Neural cell (in vitro differentiated cells): ENCODE data around the gene GALNT10.

ENCODE experiments used
- CTCF ChIP-seq: fragments of 450-650 bp; IDR thresholded peaks from 2 replicates; pipeline ENCODE4 v1.5.1; 2014; ENCODE audit warnings: antibody characterized with exemption, mild to moderate bottlenecking, moderate library complexity; ENCODE audit not compliant: poor library complexity, severe bottlenecking
- EP300 ChIP-seq: fragments of 450-650 bp; conservative IDR thresholded peaks from 2 replicates; pipeline ENCODE4 v1.6.1; 2014; ENCODE audit warnings: antibody characterized with exemption, mild to moderate bottlenecking, moderate library complexity; ENCODE audit not compliant: poor library complexity, severe bottlenecking
- EZH2 ChIP-seq: fragments of 200-600, 300-800 bp; shearing (Covaris generic), sonication (generic); IDR thresholded peaks from 2 replicates; pipeline ENCODE4 v1.6.1; 2014; ENCODE audit warnings: antibody characterized with exemption, low read length, borderline replicate concordance, mild to moderate bottlenecking; ENCODE audit not compliant: insufficient read depth, poor library complexity, severe bottlenecking
- MXI1 ChIP-seq: fragments of 450-650 bp; conservative IDR thresholded peaks from 2 replicates; pipeline ENCODE4 v1.6.1; 2014; ENCODE audit warnings: antibody characterized with exemption, mild to moderate bottlenecking; ENCODE audit not compliant: poor library complexity, severe bottlenecking
- POLR2AphosphoS5 ChIP-seq: IDR thresholded peaks from 2 replicates; pipeline ENCODE4 v1.6.1; 2012
- RAD21 ChIP-seq: fragments of 450-650 bp; conservative IDR thresholded peaks from 2 replicates; pipeline ENCODE4 v1.6.1; 2014; ENCODE audit warnings: antibody characterized with exemption, mild to moderate bottlenecking, moderate library complexity
- SMC3 ChIP-seq: fragments of 450-650 bp; conservative IDR thresholded peaks from 2 replicates; pipeline ENCODE4 v1.6.1; 2014; ENCODE audit warnings: antibody characterized with exemption, mild to moderate bottlenecking, moderate library complexity; ENCODE audit not compliant: poor library complexity
- TAF1 ChIP-seq: IDR thresholded peaks from 2 replicates; pipeline ENCODE4 v1.6.1; 2012; ENCODE audit warnings: low read depth
- TF ChIP-seq, protein P1 (sequence below): IDR thresholded peaks from 2 replicates; pipeline ENCODE4 v1.6.1; 2012; ENCODE audit warnings: borderline replicate concordance

DNA sequence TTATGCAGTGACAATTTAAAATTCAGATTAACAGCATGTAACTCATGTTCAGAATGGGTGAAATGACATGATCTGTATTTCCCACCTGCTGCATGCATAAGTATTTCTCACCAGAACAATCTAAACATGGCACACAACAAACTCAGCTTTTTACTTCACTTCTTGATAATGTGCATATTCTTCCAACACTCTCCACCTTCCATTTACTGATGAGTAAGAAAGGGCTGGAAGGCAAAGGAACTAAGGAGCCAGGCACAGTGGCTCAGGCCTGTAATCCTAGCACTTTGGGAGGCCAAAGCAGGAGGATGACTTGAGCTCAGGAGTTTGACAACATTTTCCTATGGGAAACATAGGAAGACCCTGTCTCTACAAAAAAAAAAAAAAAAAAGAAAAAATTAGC is 219.5 kb downstream of the GALNT10 start:
- TF ChIP-seq CTCF, result no peak
- TF ChIP-seq EP300, result no peak
- TF ChIP-seq RAD21, result no peak
- TF ChIP-seq POLR2AphosphoS5, result no peak
- TF ChIP-seq, protein P1, sequence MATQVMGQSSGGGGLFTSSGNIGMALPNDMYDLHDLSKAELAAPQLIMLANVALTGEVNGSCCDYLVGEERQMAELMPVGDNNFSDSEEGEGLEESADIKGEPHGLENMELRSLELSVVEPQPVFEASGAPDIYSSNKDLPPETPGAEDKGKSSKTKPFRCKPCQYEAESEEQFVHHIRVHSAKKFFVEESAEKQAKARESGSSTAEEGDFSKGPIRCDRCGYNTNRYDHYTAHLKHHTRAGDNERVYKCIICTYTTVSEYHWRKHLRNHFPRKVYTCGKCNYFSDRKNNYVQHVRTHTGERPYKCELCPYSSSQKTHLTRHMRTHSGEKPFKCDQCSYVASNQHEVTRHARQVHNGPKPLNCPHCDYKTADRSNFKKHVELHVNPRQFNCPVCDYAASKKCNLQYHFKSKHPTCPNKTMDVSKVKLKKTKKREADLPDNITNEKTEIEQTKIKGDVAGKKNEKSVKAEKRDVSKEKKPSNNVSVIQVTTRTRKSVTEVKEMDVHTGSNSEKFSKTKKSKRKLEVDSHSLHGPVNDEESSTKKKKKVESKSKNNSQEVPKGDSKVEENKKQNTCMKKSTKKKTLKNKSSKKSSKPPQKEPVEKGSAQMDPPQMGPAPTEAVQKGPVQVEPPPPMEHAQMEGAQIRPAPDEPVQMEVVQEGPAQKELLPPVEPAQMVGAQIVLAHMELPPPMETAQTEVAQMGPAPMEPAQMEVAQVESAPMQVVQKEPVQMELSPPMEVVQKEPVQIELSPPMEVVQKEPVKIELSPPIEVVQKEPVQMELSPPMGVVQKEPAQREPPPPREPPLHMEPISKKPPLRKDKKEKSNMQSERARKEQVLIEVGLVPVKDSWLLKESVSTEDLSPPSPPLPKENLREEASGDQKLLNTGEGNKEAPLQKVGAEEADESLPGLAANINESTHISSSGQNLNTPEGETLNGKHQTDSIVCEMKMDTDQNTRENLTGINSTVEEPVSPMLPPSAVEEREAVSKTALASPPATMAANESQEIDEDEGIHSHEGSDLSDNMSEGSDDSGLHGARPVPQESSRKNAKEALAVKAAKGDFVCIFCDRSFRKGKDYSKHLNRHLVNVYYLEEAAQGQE, result no peak
- no peak for TF ChIP-seq EZH2
- TF ChIP-seq TAF1, result no peak
- no peak for TF ChIP-seq SMC3
- TF ChIP-seq MXI1, result no peak
